Fibroblast of skin of scalp (primary cell): ENCODE data around the gene VWA7.

Source experiments
- DNase-seq: peaks from one replicate; pipeline ENCODE4 v3.0.0-alpha.2; 2013

VWA7 gene

GRCh38 chr6:31750411-31751022 lies 26.6 kb downstream of the VWA7 start:
- no peak for DNase-seq

GRCh38 chr6:31749301-31750036 lies 27.7 kb downstream of the VWA7 start:
- no peak for DNase-seq

GRCh38 chr6:31744422-31744821 lies 32.7 kb downstream of the VWA7 start:
- no peak for DNase-seq

- no peak for DNase-seq
Measured at GRCh38 chr6:31742894-31743293, 34.2 kb downstream of the VWA7 start.

- DNase-seq, result no peak
Measured at GRCh38 chr6:31741815-31742214, 35.3 kb downstream of the VWA7 start.

GRCh38 chr6:31740397-31741223 lies 36.5 kb downstream of the VWA7 start:
- peak; percentile 9 for DNase-seq

- peak; percentile 99 for DNase-seq
Measured at GRCh38 chr6:31739639-31740396, 37.3 kb downstream of the VWA7 start, which contains the start of gene MSH5. MSH5 (plus strand) TSS chr6:31740005; CDS start chr6:31740467, 462 bp downstream.

- DNase-seq, result peak; percentile 79
Measured at GRCh38 chr6:31737991-31738979, 38.8 kb downstream of the VWA7 start.

GRCh38 chr6:31737315-31737990 lies 39.7 kb downstream of the VWA7 start:
- no peak for DNase-seq

- DNase-seq, result no peak
Measured at GRCh38 chr6:31736768-31737314, 40.3 kb downstream of the VWA7 start.

GRCh38 chr6:31736021-31736767 lies 40.9 kb downstream of the VWA7 start, which contains the start of gene CLIC1:
CLIC1 (minus strand) TSS chr6:31736530; CDS start chr6:31736300, 230 bp downstream.
- peak; percentile 84 for DNase-seq

GRCh38 chr6:31734821-31735406 lies 42.2 kb downstream of the VWA7 start:
- DNase-seq, result peak; percentile 83

GRCh38 chr6:31734247-31734820 lies 42.8 kb downstream of the VWA7 start:
- DNase-seq, result no peak

- DNase-seq, result no peak
Measured at GRCh38 chr6:31733734-31734133, 43.4 kb downstream of the VWA7 start.

- no peak for DNase-seq
Measured at GRCh38 chr6:31732029-31732428, 45.1 kb downstream of the VWA7 start.

GRCh38 chr6:31730631-31731086 lies 46.5 kb downstream of the VWA7 start:
- no peak for DNase-seq

GRCh38 chr6:31729979-31730630 lies 47.0 kb downstream of the VWA7 start:
- peak; percentile 91 for DNase-seq

GRCh38 chr6:31729515-31729978 lies 47.6 kb downstream of the VWA7 start:
- peak; percentile 86 for DNase-seq
